Frontal cortex (tissue), 4 donors: Measurements from ENCODE around the gene STK32B. TPM values are rescaled to one million over a fixed set of nuclear protein-coding genes. Genes with fewer than 3 reads are reported as not detected.

Experiments used
- DNase-seq, 2 donors: peaks; one replicate each; pipeline ENCODE4 v3.0.0; 2012; ENCODE audit warnings: low spot score in 2 of 2
- FAIRE-seq: peaks from 2 replicates; lab custom pipeline; 2012; peaks lifted over from hg19 to GRCh38; lab: Jason Lieb, UNC
- small RNA-seq: library from RNA; depleted of rRNA; stranded (forward); fragments of <200 nt; gene quantifications from one replicate; pipeline ENCODE3, GENCODE V24; 2014
- total RNA-seq: library from RNA; depleted of rRNA; stranded (reverse); fragments of >200 nt; gene quantifications from one replicate; pipeline ENCODE4 v1.2.3, GENCODE V29; 2014
- donor health status: control.
- donor health status: control.
- donor health status: control.

STK32B gene
- total RNA-seq, 1 donor from 2014 or later: 57.5 TPM

DNA sequence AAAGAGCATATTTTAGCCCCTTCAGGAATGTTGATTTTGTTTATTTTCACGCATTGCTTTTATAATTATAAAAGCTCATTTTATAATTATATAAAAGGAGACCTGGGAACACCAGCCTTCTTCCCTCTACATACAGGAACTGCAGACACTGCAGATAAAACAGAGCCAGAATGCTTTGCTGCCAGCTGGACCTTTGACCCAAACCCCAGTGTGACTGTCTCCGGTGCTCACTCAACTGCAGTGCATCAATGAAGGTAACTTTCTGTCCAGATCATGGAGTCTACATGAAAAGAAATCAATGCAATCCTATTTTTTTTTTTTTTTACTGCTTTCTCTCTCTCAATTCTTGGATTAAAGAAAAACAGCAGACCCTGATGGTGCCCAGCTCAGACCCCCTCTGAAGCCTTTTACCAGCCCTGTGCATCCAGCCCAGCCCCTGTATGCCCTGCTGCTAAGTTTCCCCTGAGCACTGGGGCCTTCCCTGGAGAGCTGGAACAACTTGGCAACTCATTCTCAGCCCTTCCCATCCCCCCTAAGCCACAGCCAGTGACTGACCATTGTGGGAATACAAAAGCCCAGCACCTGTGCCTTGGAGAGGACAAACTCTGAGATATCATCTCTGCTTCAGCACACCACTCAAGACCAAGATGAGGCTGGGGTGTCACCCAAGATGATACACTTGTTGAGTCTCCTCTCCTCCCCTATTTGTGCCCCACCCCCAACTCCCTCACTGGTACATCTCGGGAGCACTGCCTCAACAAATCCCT lies 475.0 kb downstream of the STK32B start:
- FAIRE-seq (no peak), DNase-seq (no peak)

DNA sequence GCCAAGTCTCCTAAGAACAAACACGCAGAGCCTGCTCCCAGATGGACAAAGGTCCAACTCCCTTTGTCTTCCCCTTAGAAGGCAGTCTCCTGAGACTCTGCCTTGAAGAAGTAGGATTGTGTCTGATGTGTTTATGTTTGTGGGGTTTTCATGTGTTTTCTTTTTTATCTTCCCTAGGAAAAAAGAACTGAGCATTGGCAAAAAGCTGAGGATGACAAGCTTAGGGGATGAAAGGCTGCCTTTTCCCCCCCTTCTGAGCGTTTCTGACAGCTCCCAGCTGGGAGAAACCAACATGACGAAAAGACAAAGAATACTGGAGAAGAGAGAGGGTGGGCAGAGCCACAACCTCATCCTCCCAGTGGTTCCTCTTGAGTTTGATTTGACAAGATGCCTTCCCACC lies 475.9 kb downstream of the STK32B start:
- DNase-seq: no peak
- FAIRE-seq: no peak

DNA sequence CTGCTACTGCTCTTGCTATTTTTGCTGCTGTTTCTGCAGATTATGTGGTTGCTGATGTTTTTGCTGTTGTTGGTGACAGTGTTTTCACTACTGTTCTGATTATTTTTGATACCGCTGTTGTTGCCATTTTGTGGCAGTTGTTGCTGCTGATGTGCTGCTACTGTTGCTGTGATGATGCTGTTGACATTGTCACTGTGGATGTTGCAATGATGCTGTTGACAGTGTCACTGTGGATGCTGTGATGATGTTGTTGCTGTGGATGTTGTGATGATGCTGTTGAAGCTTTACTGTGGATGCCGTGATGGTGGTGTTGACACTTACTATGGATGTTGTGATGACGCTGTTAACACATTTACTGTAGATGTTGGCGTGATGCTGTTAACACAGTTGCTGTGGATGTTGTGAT lies 476.8 kb downstream of the STK32B start:
- FAIRE-seq (no peak), DNase-seq (no peak)

DNA sequence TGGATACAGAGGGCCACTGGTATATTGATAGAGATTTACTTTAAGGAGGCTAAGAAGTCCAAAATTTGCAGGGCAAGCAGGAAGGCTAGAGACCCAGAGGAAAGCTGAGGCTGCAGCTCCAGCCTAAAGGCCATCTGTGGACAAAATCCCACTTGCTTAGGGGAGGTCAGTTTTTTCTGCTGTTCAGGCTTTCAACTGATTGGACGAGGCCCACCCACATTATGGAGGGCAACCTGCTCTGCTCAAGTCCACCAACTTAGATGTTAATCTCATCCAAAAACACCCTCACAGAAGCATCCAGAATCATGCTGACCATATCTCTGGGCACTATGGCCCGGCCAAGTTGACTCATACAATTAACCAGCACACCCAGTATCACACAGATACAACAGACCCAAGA lies 480.8 kb downstream of the STK32B start:
- FAIRE-seq: no peak
- DNase-seq: no peak

DNA sequence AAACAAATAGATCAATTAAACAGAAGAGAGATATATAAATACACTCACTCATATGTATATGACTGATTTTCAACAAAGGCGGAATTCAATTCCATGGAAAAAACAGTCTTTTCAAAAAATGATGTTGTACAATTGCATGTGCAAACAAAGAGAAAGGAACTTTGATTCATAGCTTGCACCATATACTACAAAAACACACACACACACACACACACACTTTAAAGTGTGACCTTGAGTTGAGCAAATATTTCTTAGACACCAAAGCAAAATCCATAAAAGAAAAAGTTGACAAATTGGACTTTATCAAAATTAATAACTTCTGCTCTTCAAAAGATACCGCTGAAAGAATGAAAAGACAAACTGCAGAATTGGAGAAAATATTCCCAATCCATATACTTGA lies 488.3 kb downstream of the STK32B start:
- DNase-seq (no peak), FAIRE-seq (no peak)

DNA sequence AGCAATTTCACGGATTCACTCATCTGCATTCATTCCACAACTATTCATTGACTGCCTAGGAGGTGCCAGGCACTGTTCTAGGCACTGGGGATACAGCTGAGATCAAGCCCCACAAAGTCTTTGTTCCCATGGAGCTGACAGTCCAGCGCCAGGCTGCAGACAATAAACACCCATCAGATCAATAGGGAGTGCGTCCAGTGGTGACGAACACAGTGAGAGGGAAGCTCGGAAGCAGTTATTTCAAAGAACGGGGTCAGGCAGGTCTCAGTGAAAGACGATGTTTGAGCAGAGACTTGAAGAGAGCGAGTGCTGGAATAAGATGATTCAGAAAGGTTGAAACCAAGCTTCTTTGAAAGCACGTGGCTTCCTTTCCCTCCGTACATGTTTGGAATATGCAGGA lies 489.9 kb downstream of the STK32B start:
- DNase-seq: no peak
- no peak for FAIRE-seq

DNA sequence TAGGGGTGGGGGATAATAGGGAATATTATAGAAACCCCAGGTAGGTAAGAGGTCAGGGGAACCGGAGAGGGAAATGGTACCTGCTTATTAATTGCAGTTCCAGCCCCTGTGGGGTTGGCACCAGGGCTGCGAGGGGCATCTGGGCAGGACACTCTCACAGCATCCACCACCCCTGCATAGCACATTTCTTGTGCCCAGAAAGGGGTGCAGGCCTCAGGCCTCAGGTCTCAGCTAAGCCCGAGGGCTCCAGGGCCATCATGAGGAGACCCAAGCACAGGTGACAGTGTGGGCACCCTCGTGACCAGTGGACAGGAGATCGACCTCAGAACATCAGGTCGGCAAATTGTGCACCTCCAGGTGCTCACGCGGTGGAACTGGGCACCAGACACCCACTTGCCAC lies 492.4 kb downstream of the STK32B start:
- no peak for FAIRE-seq
- no peak for DNase-seq

DNA sequence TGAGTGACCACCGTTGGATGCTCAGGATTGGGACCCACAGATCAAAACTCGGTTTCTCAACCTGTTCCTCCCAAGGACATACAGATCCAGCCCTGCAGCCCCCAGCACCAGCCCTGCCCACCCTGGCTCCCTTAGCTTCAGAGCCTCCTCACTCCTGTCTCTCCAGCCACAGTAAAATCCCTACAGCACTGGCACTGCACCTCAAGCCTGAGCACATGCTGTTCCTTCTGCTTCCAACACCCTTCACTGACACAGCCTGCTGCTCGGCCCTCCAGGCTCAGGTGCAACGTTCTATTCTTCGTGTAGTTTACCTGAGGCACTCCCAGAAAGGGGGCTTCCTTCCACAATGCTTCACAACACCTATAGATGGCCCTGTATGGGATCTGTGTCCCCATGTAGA lies 493.5 kb downstream of the STK32B start:
- DNase-seq (no peak), FAIRE-seq (no peak)

DNA sequence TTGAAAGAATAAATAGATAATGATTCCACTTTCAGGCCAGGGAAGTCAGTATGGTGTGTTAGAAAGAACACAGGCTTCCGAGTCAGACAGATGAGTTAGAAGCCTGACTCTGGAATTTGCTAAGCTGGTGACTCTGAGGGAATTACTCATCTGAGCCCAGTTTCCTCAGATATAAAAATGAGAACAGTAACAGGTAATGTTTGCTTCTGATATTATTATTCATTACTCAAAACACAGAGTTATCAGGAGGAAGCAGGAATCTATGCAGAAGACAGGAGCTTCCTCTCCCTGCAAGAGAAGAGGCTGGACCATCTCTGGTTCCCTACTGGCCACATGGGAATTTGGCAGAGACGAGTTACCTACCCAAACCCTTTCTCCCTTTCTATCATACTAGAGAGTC lies 494.0 kb downstream of the STK32B start:
- FAIRE-seq (no peak), DNase-seq (no peak)

DNA sequence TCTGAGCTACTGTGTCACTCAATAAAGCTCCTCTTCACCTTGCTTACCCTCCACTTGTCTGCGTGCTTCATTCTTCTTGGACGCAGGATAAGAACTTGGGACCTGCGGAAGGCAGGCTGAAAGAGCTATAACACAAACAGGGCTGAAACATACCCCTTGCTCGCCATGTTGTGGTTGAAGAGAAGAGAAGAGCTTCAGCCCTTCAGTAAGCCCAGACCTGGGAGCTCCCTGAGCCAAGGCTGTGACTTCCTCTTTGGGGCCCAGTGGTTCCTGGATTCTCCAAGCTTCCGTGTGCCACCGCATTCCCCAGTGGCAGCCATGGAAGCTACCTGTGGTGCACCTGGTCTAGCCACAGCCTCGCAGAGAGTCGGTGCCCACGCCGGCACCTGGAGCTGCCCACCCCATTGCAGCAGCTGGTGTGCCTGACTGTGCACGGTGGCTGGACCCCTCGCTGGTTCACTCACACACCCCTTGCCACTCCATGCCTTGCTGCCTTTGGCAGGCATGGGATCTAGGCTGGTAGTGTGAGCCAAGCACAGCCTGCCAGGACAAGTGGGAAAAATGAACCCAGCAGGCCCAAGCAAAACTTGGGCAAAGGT lies 496.5 kb downstream of the STK32B start:
- no peak for DNase-seq
- FAIRE-seq: no peak

Small RNA genes within 50 kb of the gene (small RNA-seq; reads per million reads assigned to genes)
- not detected for gene RF00019

Other genes with a start within 250 kb of the STK32B start
- gene MSX1, start 191.8 kb upstream of the STK32B start, total RNA-seq: 2.9 TPM
- gene CYTL1, start 32.0 kb upstream of the STK32B start, total RNA-seq: 0.82 TPM